H7 (cell line): ENCODE data around the gene C9orf57. TPM values are rescaled to one million over a fixed set of nuclear protein-coding genes. Genes with fewer than 3 reads are reported as not detected.
"Not testable (repeated sequence)": the region's sequence is repeated elsewhere in the genome, so short reads cannot be mapped to it uniquely, and the experiment has no call there.

ENCODE experiments used
- DNase-seq: peaks from one replicate; pipeline ENCODE4 v3.0.0; 2012
- H3K27me3 ChIP-seq: 2 replicates; pipeline ENCODE4 v1.6.0; 2011; ENCODE audit warnings: mild to moderate bottlenecking, low read length; ENCODE audit not compliant: control insufficient read depth, insufficient read depth
- H3K36me3 ChIP-seq: replicated peaks from 2 replicates; pipeline ENCODE4 v1.5.1; 2011; ENCODE audit warnings: low read length; ENCODE audit not compliant: control insufficient read depth, insufficient read depth
- H3K4me3 ChIP-seq: 2 replicates; pipeline ENCODE4 v1.5.1; 2011; ENCODE audit warnings: low read depth, mild to moderate bottlenecking, control low read depth, low read length, moderate library complexity; ENCODE audit not compliant: insufficient read depth
- total RNA-seq: library from RNA; depleted of rRNA; stranded (reverse); fragments of >200 nt; shearing (Covaris generic); gene quantifications from 2 replicates; pipeline ENCODE4 v1.2.3, GENCODE V29; 2014

The C9orf57 gene
- total RNA-seq, 1 experiment from 2014 or later, result not detected

DNA sequence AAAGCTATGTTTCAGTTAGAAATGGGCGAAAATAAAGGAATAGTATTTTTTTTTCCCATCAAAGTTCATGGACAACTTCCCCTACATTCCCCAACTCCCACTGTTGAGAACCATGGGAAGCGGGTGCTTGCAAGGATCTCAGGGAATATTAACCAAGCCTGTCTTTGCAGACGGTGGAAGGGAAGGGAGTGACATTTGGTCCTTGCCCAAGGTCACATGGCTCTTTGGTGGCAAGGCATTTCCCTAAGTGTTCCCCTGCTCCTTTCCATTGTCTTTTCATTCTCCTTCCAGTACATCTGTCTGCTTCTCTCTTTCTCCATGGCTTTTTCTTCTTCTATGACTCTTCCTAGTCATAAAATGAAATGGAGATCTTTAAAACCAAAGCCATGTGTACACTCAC lies 19.0 kb downstream of the C9orf57 start:
- no peak overlapping the region for H3K4me3 ChIP-seq
- no peak for DNase-seq
- H3K27me3 ChIP-seq, result no peaks in the 10 kb centered on the region
- H3K36me3 ChIP-seq, result no peaks in the 10 kb centered on the region

DNA sequence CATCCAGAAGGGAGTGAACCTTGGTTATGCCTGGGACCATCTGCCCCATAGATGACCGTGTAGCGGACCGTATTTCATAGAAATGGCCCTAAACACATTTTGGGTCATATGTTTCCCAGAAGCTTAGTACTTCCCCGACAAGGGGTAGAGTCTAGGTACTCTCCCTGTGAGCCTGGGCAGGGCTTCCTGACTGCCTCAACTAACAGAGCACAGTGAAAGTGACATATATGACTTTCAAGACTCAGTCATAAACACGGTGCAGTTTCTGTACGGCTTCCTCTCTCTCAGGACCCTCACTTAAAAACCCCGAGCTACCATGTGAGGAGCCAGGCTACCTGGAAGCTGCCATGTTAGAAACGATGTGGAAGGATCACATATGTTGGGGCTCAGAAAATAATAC lies 20.9 kb downstream of the C9orf57 start:
- no peak overlapping the region for H3K4me3 ChIP-seq
- DNase-seq, result no peak
- H3K36me3 ChIP-seq, result no peaks in the 10 kb centered on the region
- H3K27me3 ChIP-seq, result no peaks in the 10 kb centered on the region

GRCh38 chr9:72038890-72039410 lies 21.5 kb downstream of the C9orf57 start:
- H3K36me3 ChIP-seq, result no peaks in the 10 kb centered on the region
- no peaks in the 10 kb centered on the region for H3K27me3 ChIP-seq
- no peak overlapping the region for H3K4me3 ChIP-seq
- peak; percentile 86 for DNase-seq

DNA sequence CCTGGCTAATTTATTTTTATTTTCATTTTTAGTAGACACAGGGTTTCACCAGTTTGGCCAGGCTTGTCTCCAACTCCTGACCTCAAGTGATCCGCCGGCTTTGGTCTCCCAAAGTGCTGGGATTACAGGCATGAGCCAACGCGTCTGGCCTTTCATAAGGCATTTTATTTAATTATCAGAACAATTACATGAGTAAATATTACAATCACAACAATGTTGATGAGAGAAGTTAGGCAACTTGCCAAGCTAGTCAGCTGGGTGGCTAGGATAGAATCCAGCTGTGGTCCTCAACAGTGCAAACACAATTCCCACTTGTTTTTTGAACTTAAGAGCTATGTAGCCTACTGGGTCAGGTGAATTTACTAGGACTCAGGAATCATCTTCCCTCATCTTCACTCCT lies 22.0 kb downstream of the C9orf57 start:
- H3K36me3 ChIP-seq, result no peaks in the 10 kb centered on the region
- no peaks in the 10 kb centered on the region for H3K27me3 ChIP-seq
- no peak for DNase-seq
- no peak overlapping the region for H3K4me3 ChIP-seq

GRCh38 chr9:72037571-72037970 lies 22.8 kb downstream of the C9orf57 start:
- DNase-seq, result no peak
- Histone ChIP-seq H3K4me3 (no peak overlapping the region), H3K36me3 (no peaks in the 10 kb centered on the region)

DNA sequence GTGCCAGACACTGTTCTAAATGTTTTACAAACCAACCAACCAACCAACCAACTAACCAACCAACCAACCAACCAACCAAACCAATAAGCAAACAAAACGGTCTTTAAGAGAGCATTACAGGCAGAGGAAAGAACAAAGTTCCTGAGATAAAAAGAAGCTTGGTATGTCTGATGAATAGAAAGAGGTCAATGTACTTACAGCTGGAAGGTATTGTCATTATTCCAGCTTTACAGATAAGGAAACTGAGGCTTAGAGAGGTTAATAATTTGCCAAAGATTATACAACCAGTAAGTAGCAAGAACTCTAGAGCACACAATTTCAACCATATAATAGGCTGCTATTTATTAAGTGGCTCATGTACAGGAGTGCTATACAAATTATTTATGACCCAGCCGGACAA lies 29.6 kb downstream of the C9orf57 start:
- no peak overlapping the region for H3K4me3 ChIP-seq
- no peaks in the 10 kb centered on the region for H3K27me3 ChIP-seq
- no peaks in the 10 kb centered on the region for H3K36me3 ChIP-seq
- no peak for DNase-seq

More at GRCh38 chr9:72037571-72037970, 22.8 kb downstream of the C9orf57 start:
- no peaks in the 10 kb centered on the region for H3K27me3 ChIP-seq

GRCh38 chr9:72029986-72030385 lies 30.4 kb downstream of the C9orf57 start:
- H3K4me3 ChIP-seq, result no peak overlapping the region
- H3K36me3 ChIP-seq, result no peaks in the 10 kb centered on the region
- DNase-seq, result no peak
- H3K27me3 ChIP-seq, result no peaks in the 10 kb centered on the region

GRCh38 chr9:72025906-72026305 lies 34.5 kb downstream of the C9orf57 start:
- Histone ChIP-seq H3K36me3 (no peaks in the 10 kb centered on the region), H3K27me3 (no peaks in the 10 kb centered on the region), H3K4me3 (no peak overlapping the region)
- no peak for DNase-seq

GRCh38 chr9:72023596-72023995 lies 36.8 kb downstream of the C9orf57 start:
- DNase-seq, result no peak
- Histone ChIP-seq H3K27me3 (no peaks in the 10 kb centered on the region), H3K36me3 (no peaks in the 10 kb centered on the region), H3K4me3 (no peak overlapping the region)

- Histone ChIP-seq H3K27me3 (no peaks in the 10 kb centered on the region), H3K36me3 (no peaks in the 10 kb centered on the region), H3K4me3 (no peak overlapping the region)
- no peak for DNase-seq
These were observed 37.6 kb downstream of the C9orf57 start for GRCh38 chr9:72022841-72023240.

GRCh38 chr9:72013292-72013760 lies 47.1 kb downstream of the C9orf57 start:
- DNase-seq, result no peak
- no peaks in the 10 kb centered on the region for H3K27me3 ChIP-seq
- no peaks in the 10 kb centered on the region for H3K36me3 ChIP-seq
- no peak overlapping the region for H3K4me3 ChIP-seq

GRCh38 chr9:72012646-72013045 lies 47.8 kb downstream of the C9orf57 start:
- Histone ChIP-seq H3K4me3 (no peak overlapping the region), H3K36me3 (no peaks in the 10 kb centered on the region), H3K27me3 (no peaks in the 10 kb centered on the region)
- DNase-seq, result no peak

GRCh38 chr9:72007726-72008125 lies 52.7 kb downstream of the C9orf57 start:
- not testable (repeated sequence) for H3K27me3 ChIP-seq, H3K4me3 ChIP-seq, DNase-seq, H3K36me3 ChIP-seq

DNA sequence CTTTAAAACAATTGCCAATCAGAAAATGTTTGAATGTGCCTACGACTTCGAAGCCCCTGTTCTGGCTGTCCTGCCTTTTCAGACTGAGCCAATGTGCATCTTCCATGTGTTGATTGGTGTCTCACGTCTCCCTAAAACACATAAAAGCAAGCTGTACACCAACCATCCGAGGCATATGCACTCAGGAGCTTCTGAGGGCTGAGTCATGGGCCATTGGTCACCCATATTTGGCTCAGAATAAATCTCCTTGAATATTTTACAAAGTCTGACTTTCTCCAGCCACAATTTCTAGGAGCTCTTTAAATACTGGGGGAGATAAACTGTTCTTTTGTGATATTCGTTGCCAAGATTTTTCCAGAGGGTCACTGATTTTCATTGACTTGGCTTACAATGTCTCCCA lies 53.9 kb downstream of the C9orf57 start:
- Histone ChIP-seq H3K27me3 (no peaks in the 10 kb centered on the region), H3K4me3 (no peak overlapping the region), H3K36me3 (no peaks in the 10 kb centered on the region)
- DNase-seq, result no peak

GRCh38 chr9:72005451-72005850 lies 55.0 kb downstream of the C9orf57 start:
- Histone ChIP-seq H3K36me3 (no peaks in the 10 kb centered on the region), H3K27me3 (no peaks in the 10 kb centered on the region), H3K4me3 (no peak overlapping the region)
- no peak for DNase-seq
